Activated CD8-positive, alpha-beta memory T cell treated with anti-CD3 and anti-CD28 coated beads, Interleukin-2, amount 10 ng/mL, durations not matched to agents 7 days and 5 days (primary cell): Measurements from ENCODE around the gene HNMT. TPM values are rescaled to one million over a fixed set of nuclear protein-coding genes. Genes with fewer than 3 reads are reported as not detected.

ENCODE experiments used
- ATAC-seq: fragments of 150-1000 bp; cut with Tn5 transposase; one replicate; pipeline ENCODE4 v1.10.0; 2021; ENCODE audit warnings: moderate library complexity
- CTCF ChIA-PET: fragments of 350-600 bp; sonication (Branson Sonifier 250); formaldehyde crosslinking; loops from one replicate; lab custom pipeline; 2021; ENCODE audit warnings: antibody characterized with exemption; lab: Charles Lee
- DNase-seq: peaks from one replicate; pipeline ENCODE4 v3.0.0-alpha.2; 2020
- H3K27ac Mint-ChIP-seq: one replicate; pipeline ENCODE4 v1.8.0; 2021; ENCODE audit warnings: mild to moderate bottlenecking, mixed read lengths
- H3K27me3 Mint-ChIP-seq: one replicate; pipeline ENCODE4 v1.8.0; 2021; ENCODE audit warnings: mixed read lengths
- H3K36me3 Mint-ChIP-seq: one replicate; pipeline ENCODE4 v1.8.0; 2021; ENCODE audit warnings: mild to moderate bottlenecking, mixed read lengths
- H3K4me1 Mint-ChIP-seq: one replicate; pipeline ENCODE4 v1.8.0; 2021; ENCODE audit warnings: mixed read lengths
- H3K4me3 Mint-ChIP-seq: one replicate; pipeline ENCODE4 v1.8.0; 2021; ENCODE audit warnings: mild to moderate bottlenecking, moderate library complexity, mixed read lengths
- H3K9me3 Mint-ChIP-seq: one replicate; pipeline ENCODE4 v1.8.0; 2022; ENCODE audit warnings: low read depth, mixed read lengths
- total RNA-seq, 2 experiments: library from RNA; stranded (reverse); gene quantifications; one replicate each; pipeline ENCODE4 v1.2.3, GENCODE V29; 2021

HNMT gene
- total RNA-seq, 2 experiments from 2014 or later = not detected

GRCh38 chr2:137939026-137939425 lies 25.2 kb upstream of the HNMT start:
- H3K27ac Mint-ChIP-seq = no peak overlapping the region
- no peaks in the 10 kb centered on the region for H3K4me1 Mint-ChIP-seq
- ATAC-seq (no peak), DNase-seq (no peak)
- CTCF ChIA-PET = no interaction called here
- H3K27me3 Mint-ChIP-seq = no peaks in the 10 kb centered on the region
- H3K36me3 Mint-ChIP-seq = no peaks in the 10 kb centered on the region
- no peak overlapping the region for H3K4me3 Mint-ChIP-seq
- no peaks in the 10 kb centered on the region for H3K9me3 Mint-ChIP-seq

- Mint-ChIP-seq H3K36me3 (no peaks in the 10 kb centered on the region), H3K4me1 (no peaks in the 10 kb centered on the region), H3K27me3 (no peaks in the 10 kb centered on the region), H3K9me3 (no peaks in the 10 kb centered on the region), H3K27ac (no peak overlapping the region), H3K4me3 (no peak overlapping the region)
- CTCF ChIA-PET = no interaction called here
- ATAC-seq = no peak
- no peak for DNase-seq
Measured at GRCh38 chr2:137940154-137940553, 24.1 kb upstream of the HNMT start.

- CTCF ChIA-PET = no interaction called here
- ATAC-seq (no peak), DNase-seq (no peak)
- no peak overlapping the region for H3K27ac Mint-ChIP-seq
- no peaks in the 10 kb centered on the region for H3K9me3 Mint-ChIP-seq
- no peaks in the 10 kb centered on the region for H3K27me3 Mint-ChIP-seq
- no peak overlapping the region for H3K4me3 Mint-ChIP-seq
- no peaks in the 10 kb centered on the region for H3K36me3 Mint-ChIP-seq
- no peaks in the 10 kb centered on the region for H3K4me1 Mint-ChIP-seq
Measured at GRCh38 chr2:137942037-137942832, 22.0 kb upstream of the HNMT start.

- Mint-ChIP-seq H3K4me3 (no peak overlapping the region), H3K27ac (no peak overlapping the region), H3K9me3 (no peaks in the 10 kb centered on the region), H3K4me1 (no peaks in the 10 kb centered on the region), H3K36me3 (no peaks in the 10 kb centered on the region), H3K27me3 (no peaks in the 10 kb centered on the region)
- ATAC-seq = no peak
- CTCF ChIA-PET = no interaction called here
- DNase-seq = no peak
Measured at GRCh38 chr2:137942833-137943677, 21.2 kb upstream of the HNMT start.

GRCh38 chr2:137943678-137944347 lies 20.5 kb upstream of the HNMT start:
- ATAC-seq (no peak), DNase-seq (no peak)
- Mint-ChIP-seq H3K27me3 (no peaks in the 10 kb centered on the region), H3K36me3 (no peaks in the 10 kb centered on the region), H3K4me1 (no peaks in the 10 kb centered on the region), H3K27ac (no peak overlapping the region), H3K9me3 (no peaks in the 10 kb centered on the region), H3K4me3 (no peak overlapping the region)
- CTCF ChIA-PET = no interaction called here

- no peaks in the 10 kb centered on the region for H3K4me1 Mint-ChIP-seq
- CTCF ChIA-PET = no interaction called here
- H3K4me3 Mint-ChIP-seq = no peak overlapping the region
- H3K27me3 Mint-ChIP-seq = no peaks in the 10 kb centered on the region
- no peaks in the 10 kb centered on the region for H3K36me3 Mint-ChIP-seq
- no peaks in the 10 kb centered on the region for H3K9me3 Mint-ChIP-seq
- no peak overlapping the region for H3K27ac Mint-ChIP-seq
- DNase-seq (no peak), ATAC-seq (no peak)
Measured at GRCh38 chr2:137944714-137945113, 19.6 kb upstream of the HNMT start.

GRCh38 chr2:137945229-137945628 lies 19.0 kb upstream of the HNMT start:
- H3K36me3 Mint-ChIP-seq = no peaks in the 10 kb centered on the region
- H3K4me1 Mint-ChIP-seq = no peaks in the 10 kb centered on the region
- H3K9me3 Mint-ChIP-seq = no peaks in the 10 kb centered on the region
- DNase-seq (no peak), ATAC-seq (no peak)
- H3K4me3 Mint-ChIP-seq = no peak overlapping the region
- CTCF ChIA-PET = no interaction called here
- H3K27me3 Mint-ChIP-seq = no peaks in the 10 kb centered on the region
- H3K27ac Mint-ChIP-seq = no peak overlapping the region

GRCh38 chr2:137946227-137946626 lies 18.0 kb upstream of the HNMT start:
- Mint-ChIP-seq H3K4me3 (no peak overlapping the region), H3K36me3 (no peaks in the 10 kb centered on the region), H3K27ac (no peak overlapping the region), H3K9me3 (no peaks in the 10 kb centered on the region), H3K27me3 (no peaks in the 10 kb centered on the region), H3K4me1 (no peaks in the 10 kb centered on the region)
- no peak for ATAC-seq
- no peak for DNase-seq
- CTCF ChIA-PET = no interaction called here

GRCh38 chr2:137947032-137947727 lies 17.1 kb upstream of the HNMT start:
- CTCF ChIA-PET = no interaction called here
- Mint-ChIP-seq H3K9me3 (no peaks in the 10 kb centered on the region), H3K4me1 (peaks cover 3% of the 10 kb centered on the region), H3K27me3 (no peaks in the 10 kb centered on the region), H3K27ac (no peak overlapping the region), H3K36me3 (no peaks in the 10 kb centered on the region), H3K4me3 (no peak overlapping the region)
- no peak for ATAC-seq
- no peak for DNase-seq

GRCh38 chr2:137947728-137948336 lies 16.4 kb upstream of the HNMT start:
- no peak overlapping the region for H3K4me3 Mint-ChIP-seq
- no peaks in the 10 kb centered on the region for H3K36me3 Mint-ChIP-seq
- H3K9me3 Mint-ChIP-seq = no peaks in the 10 kb centered on the region
- CTCF ChIA-PET = no interaction called here
- no peaks in the 10 kb centered on the region for H3K27me3 Mint-ChIP-seq
- no peak for ATAC-seq
- DNase-seq = peak; percentile 41
- H3K27ac Mint-ChIP-seq = no peak overlapping the region
- H3K4me1 Mint-ChIP-seq = peaks cover 8% of the 10 kb centered on the region

GRCh38 chr2:137948894-137949293 lies 15.4 kb upstream of the HNMT start:
- H3K27me3 Mint-ChIP-seq = no peaks in the 10 kb centered on the region
- no peak overlapping the region for H3K4me3 Mint-ChIP-seq
- H3K36me3 Mint-ChIP-seq = no peaks in the 10 kb centered on the region
- ATAC-seq (no peak), DNase-seq (no peak)
- H3K27ac Mint-ChIP-seq = no peak overlapping the region
- no peaks in the 10 kb centered on the region for H3K9me3 Mint-ChIP-seq
- CTCF ChIA-PET = no interaction called here
- H3K4me1 Mint-ChIP-seq = peaks cover 10% of the 10 kb centered on the region

- CTCF ChIA-PET = interaction anchor here (0.7 to 1.3 kb wide), 2 partner anchors 872 to 877 kb away, joined by 3 read pairs; no protein-coding TSS in a partner anchor
- Mint-ChIP-seq H3K4me1 (peaks cover 10% of the 10 kb centered on the region), H3K27ac (no peak overlapping the region), H3K36me3 (no peaks in the 10 kb centered on the region), H3K9me3 (no peaks in the 10 kb centered on the region), H3K4me3 (no peak overlapping the region), H3K27me3 (no peaks in the 10 kb centered on the region)
- DNase-seq = no peak
- no peak for ATAC-seq
Measured at GRCh38 chr2:137950238-137950637, 14.0 kb upstream of the HNMT start.

- ATAC-seq = no peak
- no peaks in the 10 kb centered on the region for H3K36me3 Mint-ChIP-seq
- CTCF ChIA-PET = no interaction called here
- H3K27me3 Mint-ChIP-seq = no peaks in the 10 kb centered on the region
- no peak overlapping the region for H3K27ac Mint-ChIP-seq
- no peak overlapping the region for H3K4me3 Mint-ChIP-seq
- H3K9me3 Mint-ChIP-seq = no peaks in the 10 kb centered on the region
- peaks cover 10% of the 10 kb centered on the region for H3K4me1 Mint-ChIP-seq
- DNase-seq = no peak
Measured at GRCh38 chr2:137951586-137951985, 12.7 kb upstream of the HNMT start.
